Occipital lobe (tissue), 2 donors: ENCODE data around the gene OGFOD2. TPM values are rescaled to one million over a fixed set of nuclear protein-coding genes. Genes with fewer than 3 reads are reported as not detected.

Source experiments
- small RNA-seq: library from RNA; depleted of rRNA; stranded (forward); fragments of <200 nt; gene quantifications from one replicate; pipeline ENCODE3, GENCODE V24; 2014
- total RNA-seq: library from RNA; depleted of rRNA; stranded (reverse); fragments of >200 nt; gene quantifications from one replicate; pipeline ENCODE4 v1.2.3, GENCODE V29; 2014

The OGFOD2 gene
- total RNA-seq, 1 donor from 2014 or later = 3.3 TPM

Small RNA genes lying within 50 kb of the gene (small RNA-seq; reads per million reads assigned to genes)
- gene ARL6IP4 (not detected), gene MIR4304 (not detected)

Other genes starting within 250 kb of the OGFOD2 start
- gene HCAR1, start 244.4 kb upstream of the OGFOD2 start, total RNA-seq = 0.78 TPM
- gene DENR, start 222.4 kb upstream of the OGFOD2 start, total RNA-seq = 46.6 TPM
- gene CCDC62, start 200.7 kb upstream of the OGFOD2 start, total RNA-seq = 9.4 TPM
- gene HIP1R, start 139.8 kb upstream of the OGFOD2 start, total RNA-seq = 70.0 TPM
- gene VPS37B, start 79.1 kb upstream of the OGFOD2 start, total RNA-seq = 15.3 TPM
- gene ABCB9, start 8.8 kb upstream of the OGFOD2 start, total RNA-seq = 21.2 TPM
- 26.7 TPM for gene ARL6IP4, start 5.4 kb downstream of the OGFOD2 start, total RNA-seq
- 9.0 TPM for gene PITPNM2, start 175.8 kb downstream of the OGFOD2 start, total RNA-seq